GM18508 (cell line): ENCODE measurements around the gene FNTB.
"Not testable (repeated sequence)": the region's sequence is repeated elsewhere in the genome, so short reads cannot be mapped to it uniquely, and the experiment has no call there.

Experiments used
- ATAC-seq: cut with Tn5 transposase; IDR thresholded peaks from one replicate; pipeline ENCODE4 v1.9.1; 2021; ENCODE audit warnings: moderate number of reproducible peaks; ENCODE audit not compliant: insufficient read depth, unreplicated experiment

Gene FNTB

DNA sequence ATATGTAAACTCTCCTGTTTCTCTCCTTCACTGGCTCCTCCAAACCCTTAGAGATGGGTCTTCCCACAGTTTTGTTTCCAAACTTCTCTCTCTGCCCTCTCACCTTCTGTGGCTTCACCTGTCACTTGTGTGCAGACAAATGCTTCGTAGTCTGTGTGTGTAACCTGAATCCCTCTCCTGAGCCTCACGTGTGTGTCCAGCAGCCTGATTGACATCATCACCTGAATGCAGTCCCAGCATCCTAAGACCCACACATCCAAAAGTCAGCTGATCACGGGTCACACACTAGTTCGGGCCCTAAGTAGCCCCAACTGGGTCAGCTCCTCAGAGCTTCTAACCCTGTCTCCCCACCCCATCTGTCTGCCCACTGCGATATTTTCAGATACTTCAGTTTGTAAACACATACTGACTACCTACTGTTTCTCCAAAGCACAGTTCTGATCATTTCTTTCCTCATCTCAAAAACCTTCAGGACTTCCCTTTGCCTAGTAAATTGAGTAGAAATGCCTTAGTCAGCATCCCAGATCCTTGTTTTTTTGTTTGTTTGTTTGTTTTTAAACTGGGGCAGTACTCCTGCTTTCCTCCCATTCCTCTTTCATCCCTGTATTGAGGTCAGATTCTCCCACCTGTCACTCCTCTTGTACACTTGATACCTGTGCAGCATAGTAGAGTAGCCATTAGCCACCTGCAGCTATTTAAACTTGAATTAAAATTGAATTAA lies 23.7 kb downstream of the FNTB start:
- no peak for ATAC-seq

DNA sequence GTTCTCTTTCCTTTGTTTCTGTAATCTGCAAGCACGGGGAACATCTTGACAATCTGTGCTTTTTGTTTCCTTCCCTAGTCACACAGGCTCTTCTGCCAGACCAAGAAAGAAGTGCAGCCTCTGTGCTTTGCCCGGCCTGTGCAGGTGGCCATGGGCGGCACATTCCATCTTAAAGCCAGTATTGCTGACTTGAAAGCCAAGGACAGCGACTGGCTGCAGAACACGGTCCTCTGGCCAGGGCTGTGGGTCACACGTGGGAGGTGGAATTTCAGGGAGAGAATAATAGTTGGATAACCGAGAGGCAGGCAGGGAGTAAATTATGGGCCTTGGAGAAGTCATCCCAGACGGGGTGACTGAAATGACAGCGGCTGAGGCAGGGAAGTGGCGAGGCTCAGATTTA lies 24.8 kb downstream of the FNTB start:
- ATAC-seq: no peak

DNA sequence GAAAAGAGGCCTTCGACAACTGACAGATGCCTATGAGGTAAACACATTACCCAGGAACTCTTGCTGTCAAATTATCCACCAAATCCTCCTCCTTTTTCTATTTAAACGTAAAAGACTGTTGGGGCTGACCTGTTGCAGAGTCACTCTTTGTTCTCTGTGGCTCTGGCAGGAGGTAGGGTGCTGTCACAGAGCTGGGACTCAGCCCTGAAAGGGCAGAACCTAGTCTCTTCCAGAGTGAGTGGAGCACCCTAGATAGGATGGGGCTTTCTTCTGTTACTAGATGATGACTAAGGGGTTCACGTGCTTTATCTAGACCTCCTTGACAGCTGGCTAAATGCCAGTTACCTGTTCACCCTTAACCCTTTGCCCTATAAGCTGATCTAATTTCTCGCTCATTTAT lies 25.7 kb downstream of the FNTB start:
- ATAC-seq: no peak

DNA sequence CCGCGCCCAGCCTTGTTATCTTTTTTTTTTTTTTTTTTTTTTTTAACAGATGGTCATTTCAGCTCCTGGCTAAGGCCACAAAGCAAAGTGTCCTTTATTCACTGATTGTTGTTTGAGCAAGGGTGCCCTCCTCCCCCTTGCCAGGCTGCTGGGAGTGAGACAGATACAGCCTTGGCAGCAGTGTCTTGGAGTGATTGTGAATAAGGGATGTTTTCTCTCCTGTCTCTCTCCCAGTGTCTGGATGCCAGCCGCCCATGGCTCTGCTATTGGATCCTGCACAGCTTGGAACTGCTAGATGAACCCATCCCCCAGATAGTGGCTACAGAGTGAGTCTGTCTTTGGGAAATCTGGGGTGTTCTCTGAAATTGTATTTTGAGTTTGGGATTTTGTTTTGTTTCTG lies 28.7 kb downstream of the FNTB start:
- ATAC-seq: no peak

DNA sequence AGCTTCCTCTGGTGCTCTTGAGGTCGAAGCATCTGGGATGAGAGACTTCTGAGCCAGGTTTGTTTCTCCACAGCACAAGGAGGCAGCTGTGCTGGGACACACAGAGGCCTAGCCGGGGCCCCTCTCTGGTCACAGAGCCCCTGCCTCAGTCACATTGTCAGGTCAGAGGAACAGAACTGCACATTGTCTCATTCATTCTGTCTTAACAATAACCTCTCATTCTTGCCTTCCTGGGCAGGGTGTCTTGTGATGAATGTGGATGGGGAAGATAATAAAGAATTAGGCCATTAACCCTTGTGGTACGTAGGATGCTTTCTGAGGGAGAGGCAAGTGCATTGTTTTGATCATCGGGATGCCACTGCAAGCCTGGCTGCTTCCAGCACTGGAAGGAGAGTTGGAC lies 29.8 kb downstream of the FNTB start:
- ATAC-seq: no peak

DNA sequence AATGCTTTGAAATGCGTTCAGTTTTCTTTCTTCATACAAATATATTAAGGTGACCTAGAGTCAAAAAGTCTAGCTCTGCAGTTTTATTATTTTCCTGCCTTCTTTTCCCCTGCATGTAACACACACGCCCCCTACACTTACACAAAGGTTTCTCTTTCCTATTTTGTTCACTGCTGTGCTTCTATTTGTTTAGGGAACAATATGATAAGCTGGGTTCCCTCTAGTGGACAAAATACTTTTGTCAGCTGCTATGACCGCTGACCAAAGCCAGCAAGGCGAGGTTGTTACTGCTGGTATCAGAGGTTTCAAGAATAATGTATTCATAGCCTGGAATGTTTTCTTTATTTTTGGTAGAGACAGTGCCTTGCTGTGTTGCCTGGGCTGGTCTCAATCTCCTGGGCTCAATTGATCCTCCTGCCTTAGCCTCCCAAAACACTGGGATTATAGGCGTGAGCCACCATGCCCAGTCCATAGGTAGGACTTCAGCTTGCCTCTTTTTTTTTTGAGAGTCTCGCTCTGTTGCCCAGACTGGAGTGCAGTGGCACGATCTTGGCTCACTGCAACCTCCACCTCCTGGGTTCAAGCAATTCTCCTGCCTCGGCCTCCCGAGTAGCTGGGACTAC lies 33.4 kb downstream of the FNTB start:
- no peak for ATAC-seq

DNA sequence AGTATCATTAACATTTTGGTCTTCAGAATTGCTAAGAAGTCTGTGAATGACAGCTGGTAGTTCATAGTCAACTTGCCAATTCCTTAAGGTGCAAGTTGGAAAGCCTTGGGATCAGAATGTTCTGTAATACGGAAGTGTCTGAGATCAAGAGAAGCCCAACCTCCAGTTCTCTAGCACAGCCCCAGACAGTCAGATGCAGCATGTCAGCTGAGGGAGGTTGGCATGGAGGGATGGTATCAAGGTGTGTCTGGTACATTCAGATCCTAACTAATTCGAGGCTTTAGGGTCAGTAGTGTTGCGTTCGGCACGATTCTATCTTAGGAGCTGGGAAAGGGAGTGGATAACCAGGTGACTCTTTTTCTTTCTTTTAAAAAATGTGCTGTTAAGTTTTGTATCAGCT lies 38.3 kb downstream of the FNTB start:
- no peak for ATAC-seq

DNA sequence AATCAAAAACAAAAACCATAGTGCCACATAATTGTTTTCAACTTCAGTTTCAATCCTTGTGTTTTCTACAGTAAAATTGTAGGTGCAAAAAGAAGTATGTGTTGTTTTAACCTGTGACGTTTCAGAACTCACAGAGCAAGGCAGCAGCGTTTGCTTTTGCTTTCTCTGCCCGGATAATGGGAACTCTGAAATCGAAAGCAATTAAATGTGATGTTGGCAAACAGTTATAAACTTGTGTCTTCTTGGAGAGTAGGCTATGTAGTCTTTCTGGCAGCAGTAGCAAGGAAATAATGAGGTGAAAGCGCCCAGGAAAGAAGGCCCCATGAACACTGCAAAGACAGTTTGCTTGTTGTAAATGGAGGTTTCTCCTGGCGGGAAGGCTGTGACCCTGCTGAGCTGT lies 39.1 kb downstream of the FNTB start:
- ATAC-seq: no peak

DNA sequence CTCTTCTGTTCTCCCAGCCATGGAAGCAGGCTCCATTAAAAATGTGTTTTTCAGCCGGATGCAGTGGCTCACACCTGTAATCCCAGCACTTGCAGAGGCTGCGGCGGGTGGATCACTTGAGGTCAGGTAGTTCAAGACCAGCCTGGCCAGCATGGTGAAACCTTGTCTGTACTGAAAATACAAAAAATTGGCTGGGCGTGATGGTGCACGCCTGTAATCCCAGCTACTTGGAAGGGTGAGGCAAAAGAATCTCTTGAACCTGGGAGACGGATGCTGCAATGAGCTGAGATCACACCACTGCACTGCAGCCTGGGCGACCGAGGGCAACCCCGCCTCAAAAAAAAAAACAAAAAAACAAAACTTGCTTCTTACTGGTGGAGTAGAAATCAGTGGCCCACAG lies 39.8 kb downstream of the FNTB start:
- no peak for ATAC-seq

DNA sequence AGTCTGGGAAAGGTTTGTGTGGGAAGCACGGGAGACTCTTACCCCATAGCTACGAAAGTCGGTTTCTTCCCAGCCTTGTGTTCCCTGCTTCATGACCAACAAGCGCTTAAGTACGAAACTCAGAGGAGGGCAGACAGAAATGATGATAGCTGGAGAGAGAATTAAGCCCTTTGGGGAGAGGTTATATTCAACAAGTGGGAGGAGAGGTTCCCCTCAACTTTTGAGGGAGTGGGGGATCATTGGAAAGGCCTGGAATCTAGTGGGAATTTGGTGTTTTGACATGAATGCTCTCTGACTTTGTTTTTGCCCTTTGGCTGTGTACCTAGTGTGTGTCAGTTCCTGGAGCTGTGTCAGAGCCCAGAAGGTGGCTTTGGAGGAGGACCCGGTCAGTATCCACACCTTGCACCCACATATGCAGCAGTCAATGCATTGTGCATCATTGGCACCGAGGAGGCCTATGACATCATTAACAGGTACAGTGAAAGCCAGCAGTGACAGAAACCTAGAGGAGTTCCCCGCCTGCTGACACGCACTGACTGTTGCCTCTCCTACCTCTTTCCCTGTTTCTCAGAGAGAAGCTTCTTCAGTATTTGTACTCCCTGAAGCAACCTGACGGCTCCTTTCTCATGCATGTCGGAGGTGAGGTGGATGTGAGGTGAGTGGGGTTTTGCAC lies 40.6 kb downstream of the FNTB start:
- ATAC-seq: no peak

DNA sequence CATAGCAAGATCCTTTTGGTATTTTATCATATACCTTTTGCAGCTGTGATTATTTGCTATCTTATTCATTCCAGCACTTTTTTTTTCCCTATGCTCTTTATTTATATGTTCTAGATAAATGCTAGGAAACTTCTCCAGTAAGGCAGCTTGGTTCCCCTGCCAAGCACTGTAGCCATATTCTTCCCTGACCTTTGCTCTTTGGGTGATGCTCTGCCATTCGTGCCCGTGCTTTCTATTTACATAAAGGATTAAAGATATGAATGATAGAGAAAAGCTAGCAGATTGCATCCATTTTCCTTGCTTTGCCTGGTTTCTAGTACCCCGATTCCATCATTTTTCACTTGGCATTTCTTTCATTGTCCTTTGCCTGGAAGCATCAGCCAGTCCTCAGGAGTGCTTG lies 42.2 kb downstream of the FNTB start:
- no peak for ATAC-seq

DNA sequence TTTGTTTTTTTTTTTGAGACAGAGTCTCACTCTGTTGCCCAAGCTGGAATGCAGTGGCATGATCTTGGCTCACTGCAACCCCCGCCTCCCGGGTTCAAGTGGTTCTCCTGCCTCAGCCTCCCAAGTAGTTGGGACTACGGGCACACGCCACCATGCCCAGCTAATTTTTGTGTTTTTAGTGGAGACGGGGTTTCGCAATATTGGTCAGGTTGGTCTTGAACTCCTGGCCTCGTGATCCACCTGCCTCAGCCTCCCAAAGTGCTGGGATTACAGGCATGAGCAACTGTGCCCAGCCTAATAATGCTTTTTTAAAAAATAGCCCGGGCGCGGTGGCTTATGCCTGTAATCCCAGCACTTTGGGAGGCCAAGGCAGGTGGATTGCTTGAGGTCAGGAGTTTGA lies 44.6 kb downstream of the FNTB start:
- ATAC-seq: not testable (repeated sequence)

DNA sequence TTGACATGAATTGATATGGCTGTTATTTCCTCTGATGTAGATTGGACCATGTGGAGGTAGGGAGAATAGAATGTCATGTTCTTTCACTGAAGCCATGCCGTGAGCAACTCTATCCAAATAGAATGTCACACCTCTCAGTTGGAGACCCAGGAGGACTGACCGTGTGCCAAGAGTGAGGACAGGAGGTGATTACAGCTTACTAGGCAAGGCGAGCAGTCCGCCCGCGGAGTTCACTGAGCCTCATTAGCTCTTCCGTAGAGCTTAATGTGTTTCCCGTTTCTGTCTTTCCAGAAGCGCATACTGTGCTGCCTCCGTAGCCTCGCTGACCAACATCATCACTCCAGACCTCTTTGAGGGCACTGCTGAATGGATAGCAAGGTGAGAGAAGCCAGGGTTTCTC lies 45.6 kb downstream of the FNTB start:
- no peak for ATAC-seq

DNA sequence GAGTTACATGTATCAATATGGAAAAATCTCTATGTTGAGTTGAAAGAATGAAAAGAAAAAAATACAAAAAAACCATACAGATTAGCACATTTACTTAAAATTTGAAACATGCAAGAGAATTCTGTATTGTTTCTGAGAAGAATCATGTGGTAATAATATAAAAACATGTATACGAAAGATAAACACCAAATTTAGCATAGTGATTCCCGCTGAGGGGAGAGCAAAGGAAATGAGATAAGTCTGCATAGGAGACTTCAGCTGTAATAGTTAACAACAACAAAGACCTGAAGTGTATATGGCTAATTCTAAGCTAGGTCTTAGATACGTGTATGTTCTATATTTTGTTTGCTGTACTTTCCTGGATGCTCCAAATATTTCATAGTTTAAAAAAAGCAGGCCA lies 46.5 kb downstream of the FNTB start:
- ATAC-seq: no peak

DNA sequence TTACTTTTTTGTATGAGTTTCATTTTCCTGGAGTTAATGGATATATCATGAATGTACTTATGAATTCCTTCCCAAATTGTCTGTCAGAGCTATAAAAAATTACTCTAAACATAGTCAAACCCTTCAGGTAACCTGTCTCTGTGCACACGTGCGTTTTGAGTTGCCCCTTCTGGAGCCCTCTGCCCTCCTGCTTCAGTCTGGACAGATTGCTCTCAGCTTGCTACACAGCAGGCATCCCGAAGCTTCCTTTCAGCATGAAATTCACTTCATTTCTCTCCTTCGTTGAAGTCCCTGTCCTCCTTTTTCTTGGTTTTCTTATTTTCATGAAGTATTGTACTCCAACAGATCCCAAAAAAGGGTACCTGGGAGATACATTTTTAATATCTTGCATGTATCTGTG lies 47.3 kb downstream of the FNTB start:
- no peak for ATAC-seq

DNA sequence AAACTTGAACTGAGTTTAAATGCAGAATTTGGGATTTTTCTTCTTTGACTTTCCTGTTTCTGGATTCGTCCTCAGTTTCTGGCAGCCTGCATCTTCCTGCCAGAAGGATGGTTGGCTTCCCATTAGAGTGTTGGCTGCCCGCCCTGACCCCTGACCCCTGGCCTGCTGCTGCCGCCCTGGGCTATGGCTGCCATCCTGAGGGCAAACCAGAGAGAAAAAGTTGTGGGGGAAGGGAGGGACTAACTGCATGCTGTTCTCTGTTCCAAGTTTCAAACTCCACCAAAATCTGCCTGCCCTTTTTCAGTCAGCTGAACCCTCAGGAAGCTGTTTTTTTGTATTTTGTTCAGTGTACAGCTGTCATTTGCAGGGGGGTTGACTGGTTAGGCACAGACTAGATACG lies 48.4 kb downstream of the FNTB start:
- ATAC-seq: no peak

DNA sequence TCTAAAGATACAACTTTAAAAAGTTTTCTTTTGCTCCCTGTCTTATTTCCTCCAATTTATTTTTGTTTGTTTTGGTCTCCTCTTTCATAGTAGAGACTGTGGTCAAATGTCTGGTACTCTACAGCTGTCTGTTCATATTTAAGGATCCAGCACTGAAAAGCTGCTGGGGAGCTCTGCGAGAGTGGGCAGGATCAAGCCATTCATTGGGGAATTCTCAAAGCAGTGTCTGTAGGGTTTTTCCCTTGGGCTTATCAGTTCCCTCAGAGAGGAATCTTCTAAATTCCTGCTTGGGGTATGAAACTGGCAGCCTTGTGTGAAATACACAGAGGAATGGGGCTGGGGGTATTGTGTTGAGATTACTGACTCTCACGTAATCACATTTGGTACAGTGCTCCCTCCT lies 52.3 kb downstream of the FNTB start:
- ATAC-seq: no peak

DNA sequence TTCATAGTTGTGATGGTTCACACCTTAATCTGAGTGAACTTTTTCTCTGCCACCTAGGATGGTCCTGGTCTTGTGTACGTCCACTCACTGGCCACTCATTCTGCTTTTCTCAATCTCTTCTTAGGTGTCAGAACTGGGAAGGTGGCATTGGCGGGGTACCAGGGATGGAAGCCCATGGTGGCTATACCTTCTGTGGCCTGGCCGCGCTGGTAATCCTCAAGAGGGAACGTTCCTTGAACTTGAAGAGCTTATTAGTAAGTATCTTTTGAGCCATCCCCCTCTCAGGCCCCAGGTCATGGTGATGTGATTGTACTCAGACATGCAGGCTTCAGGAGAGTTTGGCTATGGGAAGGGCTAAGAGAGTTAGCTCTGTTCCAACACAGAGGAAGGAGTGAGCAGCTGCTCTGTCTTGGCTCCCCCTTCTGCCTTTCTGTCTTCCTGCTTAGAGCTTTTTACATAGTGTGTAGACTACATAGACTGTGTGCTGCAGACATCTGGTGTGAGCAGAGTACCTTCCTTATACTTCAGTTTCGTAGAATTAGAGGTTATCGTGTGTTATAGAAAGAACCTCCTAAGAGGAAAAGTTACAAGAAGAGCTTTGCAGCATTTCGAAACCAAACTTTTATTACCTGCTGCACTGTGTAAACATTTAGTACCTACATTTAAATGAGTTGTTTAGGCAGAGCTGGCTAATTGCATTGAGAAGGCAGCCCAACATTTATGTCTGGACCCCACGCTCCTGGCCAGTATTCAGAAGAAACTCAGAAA lies 54.2 kb downstream of the FNTB start:
- no peak for ATAC-seq

DNA sequence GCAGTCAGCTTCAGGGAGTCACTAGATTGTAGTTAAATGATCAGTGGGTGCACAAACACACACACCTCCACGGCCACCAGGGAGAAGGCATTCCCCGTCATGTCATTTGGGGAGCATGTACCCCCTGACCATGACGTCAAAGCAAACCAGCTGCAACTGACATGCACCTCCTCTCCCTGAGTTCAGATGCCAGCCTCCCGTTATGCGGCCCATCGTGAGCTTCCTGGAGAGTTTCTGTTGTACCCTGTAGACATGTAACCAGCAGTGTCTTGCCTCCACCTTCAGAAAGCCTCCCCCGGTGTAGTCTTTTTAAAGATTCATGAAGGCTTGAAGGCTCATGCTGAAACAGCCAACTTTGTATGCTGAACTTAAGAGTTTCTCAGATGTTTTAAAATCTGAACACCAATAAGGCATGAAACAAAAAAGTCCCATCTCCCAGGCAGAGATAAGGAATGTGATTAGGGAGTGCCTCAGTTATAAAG lies 54.8 kb downstream of the FNTB start:
- no peak for ATAC-seq

DNA sequence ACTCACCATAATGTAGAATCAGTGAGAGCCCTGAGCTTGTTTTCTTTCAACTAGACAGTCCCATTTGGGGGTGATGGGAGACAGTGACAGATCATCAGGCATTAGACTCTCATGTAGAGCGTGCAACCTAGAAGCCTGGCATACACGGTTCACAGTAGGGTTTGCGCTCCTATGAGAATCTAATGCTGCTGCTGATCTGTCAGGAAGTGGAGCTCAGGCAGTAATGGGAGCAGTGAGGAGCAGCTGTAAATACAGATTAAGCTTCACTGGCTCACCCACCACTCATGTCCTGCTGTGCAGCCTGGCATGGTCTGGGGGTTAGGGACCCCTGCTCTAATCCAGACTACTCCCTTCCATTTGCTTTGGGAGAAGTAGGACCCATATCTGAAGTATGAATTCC lies 55.6 kb downstream of the FNTB start:
- no peak for ATAC-seq
